HG03520 (cell line): Measurements from ENCODE around the gene SULT4A1.

Experiments
- ATAC-seq: cut with Tn5 transposase; IDR thresholded peaks from one replicate; pipeline ENCODE4 v1.9.1; 2021; ENCODE audit warnings: mild to moderate bottlenecking, moderate library complexity; ENCODE audit not compliant: unreplicated experiment

Gene SULT4A1

DNA sequence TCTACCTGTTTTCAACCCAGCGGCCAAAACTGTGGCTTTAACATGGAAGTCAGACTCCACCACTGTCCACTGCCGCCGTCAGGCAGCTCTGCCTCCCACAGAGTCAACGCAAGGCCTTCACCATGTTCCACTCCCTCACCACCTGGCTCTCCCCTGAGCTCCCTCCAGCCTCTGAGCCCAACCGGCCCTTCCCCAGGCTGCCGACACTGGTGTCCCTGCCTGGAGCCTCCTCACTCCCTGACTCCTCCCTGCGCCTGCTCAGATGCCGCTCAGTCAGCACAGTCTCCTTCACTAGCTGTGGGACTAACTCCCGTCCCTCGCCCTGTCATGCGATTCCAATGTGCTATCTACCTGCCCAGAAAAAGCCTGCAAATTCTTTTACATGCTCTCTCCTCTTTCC lies 16.3 kb downstream of the SULT4A1 start:
- no peak for ATAC-seq

DNA sequence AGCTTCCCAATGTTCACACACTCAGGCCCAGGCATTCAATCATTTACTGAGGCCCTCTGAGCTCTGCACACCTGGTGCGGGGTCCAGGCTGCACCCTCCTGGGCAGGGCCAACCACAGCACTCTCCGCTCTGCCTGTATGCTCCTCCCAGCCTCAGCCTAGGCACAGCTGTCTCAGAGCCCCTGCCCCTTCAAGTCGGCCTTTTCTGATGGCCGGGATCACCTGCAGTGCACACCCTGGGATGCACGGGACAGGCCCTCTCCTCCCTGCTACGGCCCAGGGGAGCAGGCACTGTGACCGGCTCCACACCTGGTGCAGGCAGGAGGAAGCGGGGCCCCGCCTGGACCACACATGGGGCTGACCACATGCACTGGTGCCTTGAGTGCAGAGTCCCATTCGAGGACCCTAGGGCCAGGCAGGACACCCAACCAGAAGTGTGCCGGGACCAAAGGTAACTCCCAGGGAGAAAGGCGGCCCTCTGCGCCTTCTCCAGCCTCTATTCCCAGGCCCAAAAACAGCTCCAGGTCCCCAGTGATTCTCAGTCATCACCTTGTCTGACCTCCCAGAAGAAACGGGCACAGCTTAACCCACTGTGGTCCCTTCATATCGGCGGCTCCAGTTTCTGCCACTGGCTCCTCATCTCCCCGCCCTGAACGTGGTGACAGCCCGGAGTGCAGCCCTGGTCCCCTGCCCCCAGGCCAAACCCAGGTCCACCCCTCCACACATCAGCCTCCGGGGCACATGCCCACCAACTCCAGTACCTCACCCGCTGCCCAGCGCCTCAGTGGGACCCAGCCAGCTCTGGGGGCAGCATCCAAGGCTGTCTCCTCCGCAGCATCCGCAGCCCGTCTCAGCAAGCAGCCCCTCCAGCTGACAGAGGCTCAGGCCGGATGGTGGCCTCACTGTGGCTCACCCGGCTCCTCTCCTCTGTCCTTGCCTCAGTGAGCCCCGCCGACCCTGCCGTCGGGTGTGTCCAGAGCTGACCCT lies 17.5 kb downstream of the SULT4A1 start:
- ATAC-seq, result no peak

DNA sequence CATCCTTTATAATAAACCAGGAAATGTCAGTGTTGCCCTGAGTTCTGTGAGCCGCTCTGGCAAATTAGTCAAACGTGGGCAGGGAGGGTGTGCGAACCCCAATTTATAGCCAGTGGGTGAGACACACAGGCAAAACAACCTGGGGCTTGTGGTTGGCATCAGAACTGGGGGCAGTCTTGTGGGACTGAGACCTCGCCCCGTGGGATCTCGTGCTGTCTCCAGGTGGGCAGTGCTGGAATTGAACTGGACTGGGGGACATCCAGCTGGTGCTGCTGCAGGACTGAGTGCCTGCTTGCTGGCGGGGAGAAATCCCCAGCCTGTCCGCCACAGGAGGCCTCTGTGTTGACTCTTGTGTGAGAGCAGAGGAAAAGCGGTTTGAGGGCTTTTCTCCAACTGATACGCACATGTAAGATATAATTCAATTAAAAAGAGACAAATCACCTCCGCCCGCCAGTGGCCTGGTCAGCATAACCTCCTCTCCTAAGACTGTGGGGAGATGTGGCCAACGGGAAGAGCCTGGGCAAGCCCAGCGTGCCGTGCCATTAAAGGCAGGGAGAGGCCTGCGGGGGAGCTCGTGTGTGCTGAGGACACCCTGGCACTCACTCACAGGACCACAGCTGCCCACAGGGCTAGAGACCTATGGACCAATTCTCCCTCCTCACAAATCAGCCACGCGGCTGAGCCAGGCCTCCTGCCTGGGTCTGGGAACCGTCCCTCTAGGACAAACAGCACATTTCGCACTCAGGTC lies 18.4 kb downstream of the SULT4A1 start:
- ATAC-seq, result no peak

DNA sequence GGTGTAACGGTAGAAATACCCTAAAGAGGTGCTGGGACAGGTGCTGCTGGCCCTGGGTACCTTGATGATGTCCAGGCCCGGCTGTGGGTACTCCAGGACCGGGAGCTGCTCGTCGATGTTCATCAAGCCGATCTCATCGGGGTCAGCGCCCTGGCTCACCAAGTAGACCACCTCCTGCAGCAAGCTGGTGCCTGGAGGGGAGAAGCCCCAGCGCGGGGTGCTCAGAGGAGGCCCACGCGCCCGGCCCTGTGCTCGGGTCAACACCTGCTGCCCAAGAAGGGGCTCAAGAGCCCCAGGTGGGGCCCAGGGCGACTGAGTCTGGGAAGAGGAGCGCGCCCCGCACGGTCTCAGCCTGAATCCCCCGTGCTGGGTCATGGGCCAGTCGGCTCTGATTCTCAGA lies 20.6 kb downstream of the SULT4A1 start:
- ATAC-seq, result no peak

DNA sequence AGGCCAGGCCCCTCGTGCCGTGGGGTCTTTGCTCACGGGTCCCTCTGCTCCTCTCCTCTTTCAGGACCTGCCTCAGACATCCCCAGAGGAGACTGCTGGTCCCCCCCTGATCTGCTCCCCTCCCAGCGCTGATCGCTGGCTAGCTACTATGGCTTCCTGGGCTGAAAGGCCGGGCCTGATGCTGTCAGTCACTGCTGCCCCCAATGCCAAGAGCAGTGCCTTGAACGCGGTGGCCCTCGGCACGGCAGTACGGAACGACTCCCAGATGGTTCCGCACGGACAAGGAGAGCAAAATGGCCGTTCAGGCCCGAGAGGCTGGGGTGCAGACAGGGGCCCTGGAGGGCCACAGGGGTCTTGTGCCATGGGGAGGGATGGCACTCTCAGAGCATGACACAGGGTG lies 21.5 kb downstream of the SULT4A1 start:
- ATAC-seq, result no peak

DNA sequence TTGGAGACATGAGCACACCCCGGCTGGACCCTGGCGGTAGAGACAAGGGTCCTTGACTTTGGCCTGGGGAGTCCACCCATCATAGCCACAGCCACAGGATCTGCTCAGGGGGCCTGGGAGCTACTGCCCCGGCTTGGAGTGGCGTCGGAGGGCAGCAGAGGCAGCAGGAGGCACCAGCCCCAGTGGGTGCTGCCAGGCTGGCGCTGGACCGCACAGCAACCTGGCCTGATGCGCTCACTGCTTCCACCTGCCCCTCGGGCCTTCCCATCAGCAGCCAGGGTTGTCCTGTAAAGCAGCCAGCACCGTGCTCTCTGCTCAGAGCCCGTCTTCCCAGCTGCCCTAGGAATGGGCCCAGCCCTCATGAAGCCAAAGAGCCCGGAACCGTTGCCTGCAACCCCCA lies 21.9 kb downstream of the SULT4A1 start:
- ATAC-seq, result no peak

DNA sequence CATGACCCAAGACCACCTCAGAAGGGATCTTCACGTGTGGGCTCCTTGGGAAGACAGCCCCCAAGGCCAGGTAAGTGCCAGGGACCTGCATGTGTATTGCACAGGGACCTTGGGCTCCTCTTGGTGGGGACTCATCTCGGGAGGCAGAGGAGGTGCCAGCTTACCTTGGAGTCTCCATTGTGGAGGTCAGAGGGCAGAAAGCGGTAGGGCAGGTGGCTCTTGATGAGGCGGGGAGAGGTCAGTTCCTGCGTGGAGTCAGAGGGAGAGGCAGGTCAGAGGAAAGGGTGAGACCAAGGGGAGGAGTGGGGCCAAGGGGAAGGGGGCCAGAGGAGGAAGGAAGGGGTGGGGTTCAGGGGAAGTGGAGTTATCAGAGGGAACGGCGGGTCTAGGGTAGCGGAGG lies 22.5 kb downstream of the SULT4A1 start:
- no peak for ATAC-seq

DNA sequence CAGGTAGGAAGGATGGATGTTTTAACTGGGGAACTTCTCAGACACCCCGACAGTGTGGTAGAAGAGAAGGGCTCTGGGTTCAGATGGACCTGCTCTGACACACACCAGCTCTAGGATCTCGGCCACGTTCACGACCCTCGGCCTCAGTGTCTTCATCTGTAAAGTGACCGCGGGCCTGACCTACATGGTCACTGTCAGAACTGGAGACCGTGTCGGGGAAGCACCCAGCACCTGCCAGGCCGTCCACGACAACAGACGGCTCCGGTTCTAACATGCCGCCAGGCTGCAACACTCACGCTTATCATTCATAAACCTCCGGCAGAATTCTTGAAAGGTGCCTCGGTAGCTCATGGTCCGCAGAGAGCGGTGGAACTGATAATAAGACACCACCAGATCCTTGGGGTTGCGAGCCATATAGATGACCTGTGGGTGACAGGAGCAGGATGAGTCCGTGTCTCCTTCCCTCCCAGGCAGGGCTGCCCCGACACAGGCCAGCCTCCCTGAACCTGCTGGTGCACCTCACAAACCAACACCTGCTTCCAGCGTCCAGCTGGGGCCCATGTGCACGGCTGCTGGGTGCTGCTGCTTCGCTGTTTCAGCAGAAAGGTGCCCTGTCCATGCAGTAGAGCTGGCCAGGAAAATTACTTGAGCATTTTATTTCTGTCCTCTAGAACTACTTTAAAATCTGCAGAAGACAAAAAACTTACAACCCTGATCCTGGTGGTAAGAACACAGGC lies 23.6 kb downstream of the SULT4A1 start:
- no peak for ATAC-seq

DNA sequence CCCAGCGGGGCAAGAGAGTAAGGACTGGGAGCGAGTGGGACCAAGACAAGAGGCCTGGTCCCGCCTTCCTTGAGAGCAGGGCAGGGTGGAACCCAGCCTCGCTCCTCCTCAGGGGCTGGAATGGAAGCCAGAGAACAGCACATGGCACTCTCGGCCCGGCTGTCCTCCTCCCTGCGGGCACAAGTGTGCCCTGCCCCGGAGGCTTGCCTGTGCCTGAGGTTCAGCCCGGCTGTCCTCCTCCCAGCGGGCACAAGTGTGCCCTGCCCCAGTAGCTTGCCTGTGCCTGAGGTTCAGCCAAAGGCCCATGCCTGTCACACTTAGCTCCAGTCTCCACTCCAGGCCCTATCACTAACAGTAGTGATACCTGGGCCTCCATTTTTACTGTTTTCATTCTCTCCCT lies 24.2 kb downstream of the SULT4A1 start:
- ATAC-seq, result no peak

DNA sequence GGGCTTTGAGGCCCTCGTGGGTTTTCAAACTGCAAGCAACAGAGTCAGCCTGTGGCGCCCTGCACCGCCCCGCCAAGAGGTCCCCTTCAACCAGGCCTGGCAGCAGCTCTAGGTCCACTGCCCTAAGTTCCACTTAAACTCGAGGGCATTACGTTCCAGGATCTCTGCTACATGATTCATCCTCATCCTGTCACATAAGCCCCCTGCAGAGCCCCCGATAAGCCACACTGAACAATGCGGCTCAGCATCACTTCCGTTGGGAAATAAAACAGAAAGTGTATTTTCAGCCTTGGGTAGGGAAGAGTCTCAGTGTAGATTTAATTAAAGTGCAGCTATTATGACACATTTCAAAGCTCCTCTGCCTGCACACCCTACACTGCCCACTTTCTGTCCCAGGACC lies 24.6 kb downstream of the SULT4A1 start:
- ATAC-seq, result no peak

DNA sequence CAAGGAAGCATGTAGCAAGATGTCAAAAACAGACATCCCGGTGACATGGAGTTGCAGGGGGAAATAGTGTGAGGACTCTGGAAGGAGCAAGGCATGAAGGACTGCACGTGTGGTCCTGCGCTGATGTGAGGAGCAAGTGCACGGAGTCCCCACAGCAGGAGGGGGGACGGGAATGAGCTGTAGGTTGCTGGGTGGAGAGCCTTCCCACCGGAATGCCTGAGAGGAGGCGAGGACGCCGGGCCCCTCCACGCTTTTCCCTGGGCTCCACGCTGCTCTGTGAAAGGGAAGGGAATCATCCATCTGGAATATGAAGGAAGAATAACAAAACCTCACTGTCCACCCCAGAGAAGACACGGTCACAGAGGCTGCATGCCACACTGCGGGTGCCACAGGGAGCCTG lies 26.6 kb downstream of the SULT4A1 start:
- ATAC-seq, result no peak

DNA sequence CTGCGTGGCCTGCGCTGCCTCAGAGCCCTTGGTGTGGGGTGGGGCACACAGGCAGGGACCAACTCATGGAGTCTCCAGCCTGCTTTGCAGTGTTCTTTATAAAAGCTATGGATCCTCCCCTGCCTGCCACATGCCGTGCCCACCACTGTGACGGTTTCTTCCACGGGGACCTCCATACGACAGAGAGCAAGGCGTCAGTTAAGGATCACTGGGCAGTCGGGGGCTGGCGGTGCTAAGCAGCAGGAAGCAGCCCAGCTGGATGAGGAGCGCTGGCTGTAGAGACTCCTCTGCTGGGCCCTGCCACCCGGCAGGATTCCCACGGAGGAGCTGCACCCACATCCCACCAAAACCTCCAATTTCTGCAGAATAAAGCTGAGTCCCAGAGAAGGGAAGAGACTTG lies 27.1 kb downstream of the SULT4A1 start:
- ATAC-seq, result no peak

DNA sequence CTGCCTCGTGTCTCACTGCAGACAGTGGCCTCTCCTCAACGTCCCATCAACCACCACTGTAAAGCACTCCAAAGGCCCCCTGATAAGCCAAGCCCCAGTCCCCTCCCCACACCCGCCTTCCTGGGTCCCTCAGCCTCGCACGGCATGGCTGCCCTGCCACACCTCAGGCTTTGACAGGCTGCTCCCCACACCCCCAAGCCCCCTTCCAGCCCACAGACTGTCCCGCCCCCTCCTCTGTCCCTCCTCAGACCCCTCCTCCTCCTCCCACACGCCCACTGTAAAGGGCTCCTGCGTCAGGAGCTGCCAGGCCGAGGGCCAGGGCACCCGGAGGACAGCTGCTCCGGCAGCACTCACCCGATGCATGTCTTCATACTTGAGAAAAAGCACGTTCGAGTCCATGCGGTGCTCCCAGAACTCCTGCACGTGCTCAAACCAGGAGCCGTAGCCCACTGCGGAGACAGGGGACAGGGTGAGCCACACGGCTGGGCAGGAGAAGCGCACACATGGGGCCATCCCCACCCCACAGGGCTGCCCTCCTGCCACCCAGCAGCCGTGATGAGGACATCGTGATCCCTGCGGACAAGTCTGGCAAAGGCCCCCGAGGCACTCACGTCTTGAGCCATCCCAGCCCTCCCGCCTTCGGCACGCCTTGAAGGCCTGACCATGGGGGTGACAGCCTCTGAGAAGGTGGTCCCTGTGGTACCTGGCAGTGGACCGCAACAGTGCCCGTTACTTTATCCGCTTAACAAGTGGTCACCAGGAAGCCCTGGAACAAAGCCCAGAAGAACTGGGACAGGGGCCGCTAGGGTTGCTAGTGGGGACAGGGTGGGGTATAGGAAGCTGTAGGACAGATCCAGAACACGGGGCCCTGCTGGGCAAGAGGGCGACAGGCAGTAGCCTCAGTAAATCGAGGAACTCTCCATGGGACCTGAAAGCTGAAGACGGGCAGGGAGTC lies 28.8 kb downstream of the SULT4A1 start:
- ATAC-seq, result no peak

DNA sequence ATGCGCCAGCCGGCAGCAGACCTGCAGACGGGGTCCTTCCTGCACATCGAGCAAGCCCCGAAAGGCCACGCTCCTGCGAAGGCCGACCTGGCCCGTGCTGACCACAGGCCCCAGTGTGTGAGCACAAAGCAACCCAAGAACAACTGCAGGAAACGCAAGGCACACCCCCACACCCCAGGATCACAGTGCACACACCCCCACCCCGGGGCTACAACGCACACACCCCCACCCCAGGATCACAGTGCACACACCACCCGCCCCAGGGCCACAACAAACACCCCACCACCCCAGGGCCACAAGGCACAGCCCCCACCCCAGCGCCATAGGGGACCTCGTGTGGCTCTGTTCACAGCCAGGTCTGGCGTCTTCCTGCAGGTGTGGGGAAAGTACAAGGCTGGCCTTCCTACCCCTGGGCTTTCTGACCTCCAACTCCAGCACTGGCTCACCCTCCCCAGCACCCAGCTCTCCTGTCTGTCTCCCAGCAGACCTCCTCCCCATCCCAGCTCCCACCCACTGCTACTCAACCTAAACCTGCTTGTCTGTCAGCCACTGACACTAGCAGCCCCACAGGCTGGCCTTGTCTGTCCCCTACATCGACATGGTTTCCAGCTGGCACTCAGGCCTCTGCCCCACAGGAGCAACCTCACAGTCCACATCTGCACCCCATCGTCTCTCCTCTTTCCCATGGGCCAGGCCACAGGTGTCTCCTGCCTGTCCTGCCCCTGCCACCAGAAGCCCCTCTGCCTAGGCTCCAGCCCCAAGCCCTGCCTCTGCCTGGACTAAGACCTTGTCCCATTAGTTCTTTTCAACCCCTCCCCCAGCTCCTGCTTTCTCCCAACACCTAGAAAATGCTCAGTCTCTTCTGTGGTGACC lies 29.7 kb downstream of the SULT4A1 start:
- no peak for ATAC-seq

DNA sequence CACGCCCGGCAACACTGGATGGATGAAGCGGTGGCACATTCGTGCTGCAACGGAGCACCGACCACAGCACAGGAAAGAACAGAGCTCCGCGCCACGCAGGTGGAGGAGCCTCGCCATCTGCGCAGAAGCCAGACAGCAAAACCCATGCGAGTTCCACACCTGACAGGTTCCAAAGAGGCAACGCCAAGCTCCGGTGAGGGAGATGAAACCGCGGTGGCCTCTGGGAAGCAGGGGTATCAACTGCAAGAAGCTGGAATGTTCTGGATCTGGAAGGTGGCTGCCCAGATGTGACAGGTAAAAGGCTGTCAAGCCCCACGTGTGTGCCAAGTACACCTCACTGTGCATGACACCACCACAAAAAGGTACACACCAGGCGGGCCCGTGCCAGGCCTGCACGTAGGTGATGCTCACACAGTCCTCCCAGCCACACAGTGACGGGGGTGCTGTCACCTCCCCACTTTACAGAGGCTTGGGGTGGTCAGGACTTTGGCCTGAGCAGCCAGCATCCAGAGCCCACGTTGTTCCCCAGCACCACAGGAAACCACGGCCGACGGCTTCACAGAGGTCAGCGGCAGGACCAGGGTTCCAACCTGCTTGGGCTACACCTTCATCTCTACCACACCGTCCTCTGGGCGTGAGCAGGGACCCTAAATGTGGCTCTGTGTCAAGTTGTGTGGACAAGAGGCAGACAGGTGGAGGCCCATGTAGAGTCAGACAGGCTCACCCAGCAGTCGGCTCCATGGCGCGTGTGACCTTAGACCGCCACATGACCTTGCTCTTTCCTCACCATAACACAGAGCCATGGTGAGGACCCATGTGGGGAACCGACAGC lies 30.5 kb downstream of the SULT4A1 start:
- no peak for ATAC-seq

DNA sequence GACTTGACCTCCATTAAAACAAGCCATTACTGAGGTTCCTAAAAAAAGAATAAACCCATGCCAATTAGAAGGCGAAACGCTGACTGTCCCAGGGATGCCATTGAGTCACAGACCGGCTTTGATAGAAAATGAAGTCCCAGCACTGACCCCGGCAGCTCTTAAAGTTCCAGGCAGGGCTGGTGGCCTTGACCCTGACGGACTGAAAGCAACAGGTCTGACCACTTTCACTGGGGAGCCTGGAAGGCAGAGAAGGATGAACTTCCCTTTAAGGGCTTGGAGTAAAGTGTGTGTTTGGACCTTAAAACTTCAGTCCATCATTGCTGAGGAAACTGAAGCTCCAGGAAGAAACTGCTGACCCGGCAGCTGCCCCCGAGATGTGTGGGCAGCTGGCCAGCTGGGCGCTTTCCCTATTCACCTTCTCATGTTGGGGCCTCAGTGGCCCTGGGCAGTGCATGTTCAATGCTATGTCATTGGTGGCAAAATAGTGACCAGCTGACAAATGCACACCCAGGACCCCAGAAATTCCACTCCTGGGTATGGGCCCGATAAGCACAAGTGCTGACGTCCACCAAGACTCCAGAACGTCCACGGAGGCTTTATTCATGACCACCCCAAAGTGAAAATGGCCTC lies 31.3 kb downstream of the SULT4A1 start:
- no peak for ATAC-seq

DNA sequence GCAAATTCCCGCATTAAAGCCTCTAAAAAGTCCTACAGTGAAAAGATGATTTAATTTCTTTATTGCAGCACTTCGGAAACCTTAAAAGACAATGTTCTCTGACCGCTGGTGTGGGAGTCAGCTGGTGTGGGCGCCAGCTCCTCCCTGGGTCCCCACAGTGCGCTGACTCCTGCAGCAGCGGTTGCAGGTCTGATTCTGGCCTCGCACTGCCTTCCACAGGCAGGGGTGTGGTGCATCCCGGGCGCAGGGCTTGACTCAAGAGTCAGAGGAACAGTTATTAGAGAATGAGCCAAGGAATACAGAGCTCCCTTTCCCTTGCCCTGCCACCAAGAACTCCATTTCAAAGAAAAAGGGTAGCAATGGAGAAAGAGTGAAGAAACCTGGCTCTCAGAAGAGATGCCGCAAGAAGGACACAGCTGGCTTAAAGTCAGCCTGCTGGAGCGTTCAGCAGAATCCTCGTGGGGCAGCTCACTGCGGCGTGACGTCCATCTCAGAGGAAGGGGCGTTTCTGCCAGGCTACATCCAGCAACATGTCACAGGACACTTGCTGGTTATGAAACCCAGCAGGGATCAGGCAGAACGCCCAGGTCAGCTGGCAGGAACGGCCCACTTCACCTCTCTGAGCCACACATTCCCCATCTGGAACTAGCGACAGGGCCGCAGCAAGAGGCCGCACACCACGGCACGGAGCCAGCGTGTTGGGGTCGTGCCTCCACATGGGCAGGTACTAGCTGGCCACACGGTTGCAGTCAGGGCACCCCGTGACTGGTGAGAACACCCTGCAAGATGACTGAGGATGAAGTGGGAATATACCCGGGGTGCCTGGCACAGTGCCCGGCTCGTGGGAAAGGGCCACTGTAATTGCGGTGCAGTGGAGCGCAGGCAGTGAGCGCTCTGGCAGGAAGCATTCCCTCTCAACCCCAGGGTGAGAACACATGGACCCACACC lies 32.1 kb downstream of the SULT4A1 start:
- no peak for ATAC-seq
